Measurements from ENCODE around the gene OGDH.
"Not testable (repeated sequence)": the region's sequence is repeated elsewhere in the genome, so short reads cannot be mapped to it uniquely, and the experiment has no call there.

OGDH gene

GRCh38 chr7:44580945-44581878 lies 25.2 kb upstream of the OGDH start:
- DNase-seq, result no peak

DNA sequence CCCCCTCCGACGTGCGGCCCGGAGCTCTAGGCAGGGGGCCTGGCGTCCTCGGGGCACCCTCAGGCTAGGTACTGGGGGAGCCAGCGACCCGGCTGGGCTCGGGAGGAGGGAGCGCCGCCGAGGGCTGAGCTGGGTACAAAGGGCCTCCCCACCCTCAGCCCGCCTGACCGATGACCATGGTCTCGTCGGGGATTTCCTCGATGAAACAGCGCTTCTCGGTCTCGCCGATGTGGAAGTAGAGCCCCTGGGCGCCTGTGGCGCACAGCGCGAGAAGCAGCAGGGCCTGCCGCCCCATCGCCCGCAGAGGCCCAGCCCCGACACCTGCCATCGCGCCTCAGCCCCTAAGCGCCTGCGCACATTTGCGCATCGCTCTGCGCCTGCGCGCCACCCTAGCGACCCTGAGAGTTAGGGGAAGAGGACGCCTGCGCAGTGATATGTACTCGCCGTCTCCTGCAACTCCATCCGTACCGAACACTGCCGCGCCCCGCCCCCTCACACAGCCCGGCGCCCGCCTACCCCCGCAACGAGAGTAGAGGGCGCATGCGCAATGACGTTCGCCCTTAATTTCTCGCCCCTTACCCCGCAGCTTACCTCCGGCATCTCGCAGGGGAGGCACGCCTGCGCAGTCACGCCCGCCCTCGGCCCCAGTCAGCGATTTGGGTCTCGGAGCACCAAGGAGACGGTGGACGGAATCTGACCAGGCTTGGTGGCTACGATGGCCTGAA lies 24.4 kb upstream of the OGDH start, which contains the start of gene TMED4:
Gene TMED4 (minus strand): TSS at position 353 of the 725 bp plus-strand sequence. CDS start 25 bp downstream, at position 328.
- DNase-seq, result peak; percentile 99

DNA sequence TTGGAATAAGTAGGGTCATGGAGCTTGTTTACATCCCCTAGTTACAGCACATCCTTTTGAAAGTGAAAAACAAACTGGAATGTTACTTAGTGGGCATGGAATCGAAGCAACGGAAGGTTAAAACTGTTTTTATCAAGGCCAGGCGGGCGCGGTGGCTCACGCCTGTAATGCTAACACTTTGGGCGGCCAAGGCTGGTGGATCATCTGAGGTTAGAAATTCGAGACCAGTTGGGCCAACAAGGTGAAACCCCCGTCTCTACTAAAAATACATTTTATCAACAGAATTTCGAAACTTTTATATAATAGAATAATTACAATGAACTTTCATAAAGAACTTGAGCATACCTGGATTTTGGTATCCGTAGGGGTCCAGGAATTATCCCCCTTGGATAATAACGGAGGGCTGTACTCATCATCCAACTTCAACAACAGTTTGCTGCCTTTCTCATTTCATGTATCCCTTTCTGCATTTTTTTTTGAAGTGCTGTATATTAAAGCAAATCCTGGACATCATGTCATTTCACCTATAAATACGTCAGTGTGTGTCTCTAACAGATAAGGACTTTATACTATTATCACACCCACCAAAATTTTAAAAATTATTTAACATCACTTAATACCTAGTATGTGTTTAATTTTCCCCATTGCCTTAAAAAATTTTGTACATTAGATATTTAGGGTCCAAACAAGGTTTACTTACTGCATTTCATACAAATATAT lies 23.1 kb upstream of the OGDH start:
- DNase-seq, result no peak

- DNase-seq, result no peak
Measured at GRCh38 chr7:44587843-44588711, 18.4 kb upstream of the OGDH start.

- DNase-seq, result no peak
Measured at GRCh38 chr7:44590910-44591309, 15.5 kb upstream of the OGDH start.

GRCh38 chr7:44595934-44596635 lies 10.3 kb upstream of the OGDH start:
- no peak for DNase-seq

DNA sequence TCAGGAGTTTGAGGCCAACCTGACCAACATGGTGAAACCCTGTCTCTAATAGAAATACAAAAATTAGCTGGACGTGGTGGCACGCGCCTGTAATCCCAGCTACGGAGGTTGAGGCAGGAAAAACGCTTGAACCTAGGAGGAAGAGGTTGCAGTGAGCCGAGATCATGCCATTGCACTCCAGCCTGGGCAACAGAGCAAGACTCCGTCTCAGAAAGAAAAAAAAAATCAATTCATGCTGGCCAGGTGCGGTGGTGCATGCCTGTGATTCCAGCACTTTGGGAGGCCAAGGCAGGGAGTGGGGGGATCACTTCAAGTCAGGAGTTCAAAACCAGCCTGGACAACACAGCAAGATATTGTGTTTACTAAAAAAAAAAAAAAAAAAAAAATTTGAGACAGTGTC lies 9.2 kb upstream of the OGDH start:
- DNase-seq, result not testable (repeated sequence)

GRCh38 chr7:44599222-44599621 lies 7.2 kb upstream of the OGDH start:
- no peak for DNase-seq

DNA sequence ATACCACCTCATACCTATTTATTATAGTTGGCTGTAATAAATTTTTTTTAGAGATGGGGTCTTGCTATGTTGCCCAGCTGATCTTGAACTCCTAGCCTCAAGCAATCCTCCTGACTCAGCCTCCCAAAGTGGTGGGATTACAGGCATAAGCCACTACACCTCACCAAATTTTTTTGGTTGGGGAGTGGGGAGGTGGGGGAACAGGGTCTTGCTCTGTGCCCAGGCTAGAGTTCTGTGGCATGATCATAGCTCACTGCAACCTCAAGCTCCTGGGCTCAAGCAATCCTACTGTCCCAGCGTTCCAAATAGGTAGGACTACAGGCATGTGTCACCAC lies 3.9 kb upstream of the OGDH start:
- DNase-seq, result no peak

GRCh38 chr7:44603193-44603592 lies 3.2 kb upstream of the OGDH start:
- DNase-seq, result no peak

- DNase-seq, result no peak
Measured at GRCh38 chr7:44604941-44605340, 1.5 kb upstream of the OGDH start.

- DNase-seq, result no peak
Measured at GRCh38 chr7:44607141-44608068, 978 bp downstream of the OGDH start.

GRCh38 chr7:44608916-44609648 lies 2.7 kb downstream of the OGDH start:
- DNase-seq, result no peak

DNA sequence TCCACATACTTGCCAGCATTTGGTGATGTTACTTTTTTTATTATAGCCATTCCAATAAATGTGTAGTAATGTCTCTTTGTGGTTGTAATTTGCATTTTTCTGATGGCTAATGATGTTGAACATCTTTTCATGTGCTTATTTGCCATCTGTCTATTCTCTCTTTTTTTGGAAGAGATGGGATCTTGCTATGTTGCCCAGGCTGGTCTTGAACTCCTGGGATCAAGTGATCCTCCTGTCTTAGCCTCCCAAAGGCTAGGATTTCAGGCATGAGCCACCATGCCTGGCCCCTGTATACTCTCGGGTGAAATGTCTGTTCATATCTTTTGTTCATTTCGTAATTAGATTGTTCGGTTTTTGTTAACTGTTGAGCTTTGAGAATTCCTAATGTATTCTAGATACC lies 3.4 kb downstream of the OGDH start:
- DNase-seq, result no peak

GRCh38 chr7:44615149-44615611 lies 8.8 kb downstream of the OGDH start:
- DNase-seq, result no peak

DNA sequence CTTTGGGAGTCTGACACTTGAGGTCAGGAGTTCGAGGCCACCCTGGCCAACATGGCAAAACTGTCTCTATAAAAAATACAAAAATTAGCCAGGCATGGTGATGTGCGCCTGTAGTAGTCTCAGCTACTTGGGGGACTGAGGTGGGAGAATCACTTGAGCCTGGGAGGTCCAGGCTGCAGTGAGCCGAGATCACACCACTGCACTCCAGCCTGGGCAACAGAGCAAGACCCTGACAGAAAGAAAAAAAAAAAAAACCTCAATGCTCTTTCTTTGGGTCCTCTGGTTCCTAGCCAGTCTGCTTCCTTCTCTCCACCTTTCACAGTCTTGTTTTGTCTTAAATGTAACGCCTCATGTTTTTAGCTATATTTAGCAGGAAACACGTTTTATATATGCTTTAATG lies 9.4 kb downstream of the OGDH start:
- no peak for DNase-seq

DNA sequence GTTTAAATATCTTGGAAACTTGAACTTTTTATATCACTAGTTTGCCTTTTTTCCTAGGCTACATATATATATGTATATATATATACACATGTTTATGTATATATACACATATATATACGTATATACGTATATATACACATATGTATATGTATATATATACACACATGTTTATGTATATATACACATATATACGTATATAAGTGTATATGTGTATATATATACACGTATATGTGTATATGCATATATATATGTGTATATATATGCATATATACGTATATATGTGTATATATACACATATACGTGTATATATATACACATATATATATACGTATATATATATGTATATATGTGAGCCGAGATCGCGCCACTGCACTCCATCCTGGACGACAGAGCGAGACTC lies 10.1 kb downstream of the OGDH start:
- DNase-seq, result no peak

GRCh38 chr7:44617225-44617890 lies 10.9 kb downstream of the OGDH start:
- no peak for DNase-seq

DNA sequence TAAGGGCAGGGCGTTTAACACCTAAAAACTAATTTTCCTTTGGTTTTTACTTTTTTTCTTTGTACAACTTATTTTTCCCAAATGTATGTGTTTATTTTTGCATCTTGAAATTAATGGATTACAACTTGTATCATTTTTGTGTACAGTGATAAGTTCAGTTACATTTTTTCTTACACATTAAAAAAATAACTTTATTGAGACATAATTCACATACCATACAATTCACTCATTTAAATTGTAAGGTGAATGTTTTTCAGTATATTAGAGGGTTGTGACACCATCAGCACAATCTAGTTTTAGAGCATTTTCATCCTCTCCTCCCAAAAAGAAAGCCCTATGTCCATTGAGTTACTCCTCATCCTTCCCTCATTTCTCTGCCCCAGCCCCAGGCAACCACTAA lies 11.6 kb downstream of the OGDH start:
- no peak for DNase-seq

Measured in GOT3 (cell line).